SIG-M5 treated with dmso at 0.1 percent for 504 hours (cell line): ENCODE results near the gene ADAM15.

Source experiments
- DNase-seq: peaks from one replicate; lab custom pipeline; 2025; ENCODE audit not compliant: unreplicated experiment; lab: John Stamatoyannopoulos, UW

ADAM15 gene

DNA sequence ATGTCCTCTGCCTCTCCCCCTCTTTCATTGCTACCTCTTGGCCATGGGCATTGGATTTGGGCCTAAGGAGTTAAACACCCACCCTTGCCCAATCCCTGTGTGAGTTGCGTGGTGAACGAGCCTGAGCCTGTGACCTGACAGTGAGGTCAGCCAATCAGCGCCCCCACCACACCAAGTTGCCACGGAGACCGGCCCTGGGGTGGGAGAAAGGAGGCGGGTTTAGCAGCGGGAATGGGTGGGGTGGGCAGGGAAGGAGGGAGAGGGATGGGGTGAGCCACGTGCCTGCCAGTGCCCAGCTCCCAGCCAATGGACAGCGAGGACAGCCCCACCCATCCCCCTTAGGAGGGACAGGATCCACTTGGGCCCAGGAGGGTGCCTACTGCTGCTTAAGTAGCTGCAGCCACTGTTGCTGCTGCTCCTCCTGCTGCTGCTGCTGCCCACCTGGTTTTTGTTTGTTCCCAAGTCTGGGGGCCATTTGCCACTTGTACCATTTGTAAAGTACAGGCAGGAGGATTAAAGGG is 39.0 kb upstream of the ADAM15 start:
- peak; percentile 41 for DNase-seq

- DNase-seq, result no peak
These were observed 38.1 kb upstream of the ADAM15 start for GRCh38 chr1:155012776-155013602.

DNA sequence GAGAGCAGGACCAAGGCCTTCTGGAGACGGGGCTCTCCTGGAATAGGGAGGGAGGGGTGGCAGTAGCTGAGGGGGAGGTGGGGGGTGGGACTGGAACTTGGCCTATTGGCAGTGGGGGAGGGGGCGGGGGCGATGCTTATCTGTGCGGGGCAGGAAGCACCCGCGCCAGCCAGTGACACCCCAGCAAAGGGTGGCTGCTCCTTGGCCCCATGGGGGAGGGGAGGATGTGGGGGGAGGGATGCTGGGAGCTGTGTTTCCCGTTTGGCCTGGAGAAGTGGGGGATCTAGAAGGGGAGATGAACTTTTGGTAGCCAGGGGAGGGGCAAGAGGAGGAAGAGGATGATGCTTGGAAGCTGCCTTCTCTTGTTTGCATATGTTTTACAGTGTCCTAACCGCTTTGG is 37.5 kb upstream of the ADAM15 start:
- no peak for DNase-seq

DNA sequence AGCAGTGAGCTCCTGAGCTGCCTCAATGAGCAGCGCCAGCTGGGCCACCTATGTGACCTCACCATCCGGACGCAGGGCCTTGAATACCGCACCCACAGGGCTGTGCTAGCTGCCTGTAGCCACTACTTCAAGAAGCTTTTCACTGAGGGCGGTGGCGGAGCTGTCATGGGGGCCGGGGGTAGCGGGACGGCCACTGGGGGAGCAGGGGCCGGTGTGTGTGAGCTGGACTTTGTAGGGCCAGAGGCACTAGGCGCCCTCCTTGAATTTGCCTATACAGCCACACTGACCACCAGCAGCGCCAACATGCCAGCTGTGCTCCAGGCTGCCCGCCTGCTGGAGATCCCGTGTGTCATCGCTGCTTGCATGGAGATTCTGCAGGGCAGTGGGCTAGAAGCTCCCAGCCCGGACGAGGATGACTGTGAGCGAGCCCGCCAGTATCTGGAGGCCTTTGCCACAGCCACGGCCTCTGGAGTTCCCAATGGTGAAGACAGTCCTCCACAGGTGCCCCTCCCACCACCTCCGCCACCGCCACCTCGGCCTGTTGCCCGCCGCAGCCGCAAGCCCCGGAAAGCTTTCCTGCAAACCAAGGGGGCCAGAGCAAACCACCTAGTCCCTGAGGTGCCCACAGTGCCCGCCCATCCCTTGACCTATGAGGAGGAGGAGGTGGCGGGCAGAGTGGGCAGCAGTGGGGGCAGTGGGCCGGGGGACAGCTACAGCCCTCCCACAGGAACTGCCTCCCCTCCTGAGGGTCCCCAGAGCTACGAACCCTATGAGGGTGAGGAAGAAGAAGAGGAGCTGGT is 36.2 kb upstream of the ADAM15 start:
- DNase-seq, result no peak

DNA sequence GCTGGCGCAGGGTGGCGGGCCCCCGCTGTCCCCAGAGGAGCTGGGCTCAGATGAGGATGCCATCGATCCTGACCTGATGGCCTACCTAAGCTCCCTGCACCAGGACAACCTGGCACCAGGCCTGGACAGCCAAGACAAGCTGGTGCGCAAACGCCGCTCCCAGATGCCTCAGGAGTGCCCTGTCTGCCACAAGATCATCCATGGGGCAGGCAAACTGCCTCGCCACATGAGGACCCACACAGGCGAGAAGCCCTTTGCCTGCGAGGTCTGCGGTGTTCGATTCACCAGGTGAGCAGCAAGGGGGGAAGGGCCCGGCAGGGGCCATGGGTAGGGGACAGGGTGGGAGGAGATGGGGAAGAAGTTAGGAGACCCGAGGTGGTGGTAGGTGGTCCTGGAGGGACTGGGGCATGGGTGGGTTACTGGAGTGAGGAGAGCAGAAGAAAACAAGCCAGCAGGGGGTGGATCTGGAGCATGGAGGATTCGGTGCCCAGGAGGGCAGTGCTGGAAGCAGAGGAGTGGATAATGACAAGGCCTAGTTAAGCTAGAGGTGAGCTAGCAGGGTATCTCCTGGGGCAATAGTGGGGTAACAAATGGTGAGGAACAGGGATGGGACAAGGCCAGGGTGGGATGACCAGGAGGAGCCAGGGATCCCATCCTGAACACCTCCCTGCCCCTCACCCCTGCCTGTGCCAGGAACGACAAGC is 35.4 kb upstream of the ADAM15 start:
- no peak for DNase-seq

DNA sequence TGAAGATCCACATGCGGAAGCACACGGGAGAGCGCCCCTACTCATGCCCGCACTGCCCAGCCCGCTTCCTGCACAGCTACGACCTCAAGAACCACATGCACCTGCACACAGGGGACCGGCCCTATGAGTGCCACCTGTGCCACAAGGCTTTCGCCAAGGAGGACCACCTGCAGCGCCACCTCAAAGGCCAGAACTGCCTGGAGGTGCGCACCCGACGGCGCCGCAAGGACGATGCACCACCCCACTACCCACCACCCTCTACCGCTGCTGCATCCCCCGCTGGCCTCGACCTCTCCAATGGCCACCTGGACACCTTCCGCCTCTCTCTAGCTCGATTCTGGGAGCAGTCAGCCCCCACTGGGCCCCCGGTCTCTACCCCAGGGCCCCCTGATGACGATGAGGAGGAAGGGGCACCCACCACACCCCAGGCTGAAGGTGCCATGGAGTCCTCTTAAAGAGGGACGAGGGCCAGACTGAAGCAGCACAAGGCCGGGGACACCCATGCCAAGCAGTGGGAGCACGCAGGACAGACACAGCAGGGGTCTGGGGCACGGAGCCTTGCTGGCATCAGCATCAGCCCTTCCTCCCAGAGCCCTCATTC is 34.8 kb upstream of the ADAM15 start:
- DNase-seq, result no peak

DNA sequence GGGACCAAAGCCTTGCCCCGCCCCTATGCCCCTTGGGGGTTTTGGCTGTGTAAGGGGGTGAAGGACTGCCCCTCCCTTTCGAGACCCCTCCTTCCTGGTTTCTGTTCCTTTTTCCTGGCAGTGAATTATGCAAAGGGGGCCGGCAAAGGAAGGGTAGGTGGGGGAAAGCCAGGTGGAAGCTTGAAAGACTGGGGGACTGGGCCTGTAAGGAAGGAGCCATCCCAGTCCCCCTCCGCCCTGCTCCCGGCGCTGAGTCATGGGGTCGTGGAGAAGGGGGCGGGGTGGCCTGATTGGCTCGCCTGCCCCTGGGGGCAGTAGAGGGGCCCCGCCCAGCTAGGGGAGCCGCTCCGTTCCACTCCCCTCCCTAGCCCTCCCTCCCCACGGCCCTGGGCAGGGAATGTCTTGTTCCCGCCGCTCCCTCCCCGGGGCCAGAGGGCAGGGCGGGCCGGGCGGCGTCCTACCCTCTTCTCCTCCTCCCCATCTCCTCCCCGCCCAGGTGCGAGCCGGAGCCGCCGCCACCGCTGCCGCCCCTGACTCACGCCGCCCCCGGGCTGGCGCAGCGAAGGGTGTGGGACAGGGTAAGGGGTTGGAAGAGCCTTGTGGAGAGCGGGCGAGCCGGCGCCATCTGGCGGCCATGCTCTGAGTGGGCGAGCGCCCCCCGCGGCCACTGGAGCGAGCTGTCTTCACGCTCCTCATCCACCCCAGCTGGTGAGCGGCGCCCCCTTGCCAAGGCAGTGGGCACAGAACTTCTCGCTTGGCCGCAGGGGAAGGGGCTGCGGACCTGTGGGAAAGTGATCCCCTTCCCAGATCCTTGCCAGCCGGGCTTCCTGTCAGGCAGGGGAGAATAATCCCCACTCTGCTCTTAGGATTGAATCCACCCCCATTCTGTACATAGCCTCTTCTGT is 33.8 kb upstream of the ADAM15 start:
- DNase-seq, result peak; percentile 86

GRCh38 chr1:155017946-155018316 is 33.2 kb upstream of the ADAM15 start:
- no peak for DNase-seq

- DNase-seq, result no peak
These were observed 32.3 kb upstream of the ADAM15 start for GRCh38 chr1:155018617-155019348.

GRCh38 chr1:155019377-155020245 is 31.5 kb upstream of the ADAM15 start:
- no peak for DNase-seq

DNA sequence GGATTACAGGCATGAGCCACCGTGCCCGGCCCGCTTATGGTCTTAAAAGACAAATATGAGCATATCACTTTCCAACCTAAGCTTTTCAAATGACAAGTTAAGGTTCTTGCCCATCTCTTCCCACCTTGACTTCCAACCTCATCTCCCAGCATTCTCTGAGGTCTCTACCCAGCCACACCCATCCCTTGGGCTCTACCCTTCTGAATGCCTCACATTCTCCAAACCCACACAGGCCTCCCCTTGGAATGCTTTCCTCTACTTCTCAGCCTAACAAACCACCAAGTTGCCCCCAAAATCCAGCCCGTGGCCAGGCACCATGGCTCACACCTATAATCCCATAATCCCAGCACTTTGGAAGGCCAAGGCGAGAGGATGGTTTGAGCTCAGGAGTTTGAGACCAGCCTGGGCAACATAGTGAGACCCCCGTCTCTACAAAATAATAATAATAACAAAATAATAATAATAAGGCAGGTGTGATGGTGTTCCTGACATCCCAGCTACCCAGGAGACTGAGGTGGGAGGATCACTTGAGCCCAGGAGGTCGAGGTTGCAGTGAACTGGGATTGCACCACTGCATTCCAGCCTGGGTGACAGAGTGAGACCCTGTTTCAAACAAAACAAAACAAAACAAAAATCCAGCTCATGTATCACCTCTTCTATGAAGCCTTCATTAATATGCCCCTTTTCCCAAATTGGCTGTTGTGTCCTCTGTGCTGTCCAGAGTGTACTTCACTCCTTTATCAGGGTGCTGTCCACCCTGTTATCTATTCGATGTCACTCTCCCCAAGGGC is 28.8 kb upstream of the ADAM15 start:
- DNase-seq, result no peak

GRCh38 chr1:155022927-155023236 is 28.2 kb upstream of the ADAM15 start:
- no peak for DNase-seq

DNA sequence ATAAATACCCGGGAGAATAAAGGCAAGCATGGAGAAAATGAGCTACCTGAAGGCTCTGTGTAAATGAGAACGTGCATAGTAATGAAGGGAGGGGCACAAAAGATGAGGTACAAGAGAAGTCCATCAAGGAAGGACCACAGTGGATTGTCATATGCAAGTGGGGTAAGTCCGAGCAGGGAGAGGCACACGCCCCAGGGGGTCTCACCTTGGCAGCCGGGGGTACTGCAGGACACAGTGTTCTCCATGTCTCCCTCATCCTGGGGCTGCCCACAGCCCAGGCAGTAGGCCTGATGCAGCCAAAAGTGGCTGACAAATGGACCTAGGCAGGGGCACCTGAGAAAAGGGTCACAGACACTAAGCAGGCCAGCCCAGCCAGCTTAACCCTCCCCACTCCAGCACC is 27.5 kb upstream of the ADAM15 start:
- DNase-seq, result no peak

DNA sequence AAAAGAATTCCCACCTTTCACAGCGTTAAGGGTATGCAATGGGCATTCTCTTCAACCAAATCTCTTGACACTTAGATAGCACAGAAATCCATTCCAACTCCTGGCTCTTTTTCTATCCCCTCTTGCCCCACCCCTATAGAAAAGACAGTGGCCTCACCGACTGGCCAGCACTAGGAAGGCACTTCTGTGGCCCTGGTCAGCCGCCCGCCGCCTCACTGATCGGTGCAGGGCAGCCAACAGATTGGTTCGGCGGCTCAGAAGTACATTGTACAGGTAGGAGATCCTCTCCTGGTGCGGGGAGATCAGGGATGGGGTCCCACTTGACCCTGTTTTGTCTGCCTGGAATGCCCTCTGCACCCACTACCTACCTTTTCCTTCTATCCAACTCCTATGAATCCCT is 26.8 kb upstream of the ADAM15 start:
- no peak for DNase-seq

- DNase-seq, result no peak
These were observed 25.0 kb upstream of the ADAM15 start for GRCh38 chr1:155026154-155026553.

GRCh38 chr1:155026588-155026987 is 24.5 kb upstream of the ADAM15 start:
- DNase-seq, result no peak

GRCh38 chr1:155029513-155030242 is 21.4 kb upstream of the ADAM15 start:
- DNase-seq, result no peak
